ENCODE data around the gene CEBPE.

GRCh38 chr14:23137813-23138535, 18.9 kb upstream of the CEBPE start:
- TF ChIP-seq RFX5 (IDR thresholded peaks at IDR 0.05; ENCODE audit: low read length) (no peak), NRF1 (IDR thresholded peaks at IDR 0.05; ENCODE audit: low read depth, low read length) (no peak)
- TF ChIP-seq, protein P1, sequence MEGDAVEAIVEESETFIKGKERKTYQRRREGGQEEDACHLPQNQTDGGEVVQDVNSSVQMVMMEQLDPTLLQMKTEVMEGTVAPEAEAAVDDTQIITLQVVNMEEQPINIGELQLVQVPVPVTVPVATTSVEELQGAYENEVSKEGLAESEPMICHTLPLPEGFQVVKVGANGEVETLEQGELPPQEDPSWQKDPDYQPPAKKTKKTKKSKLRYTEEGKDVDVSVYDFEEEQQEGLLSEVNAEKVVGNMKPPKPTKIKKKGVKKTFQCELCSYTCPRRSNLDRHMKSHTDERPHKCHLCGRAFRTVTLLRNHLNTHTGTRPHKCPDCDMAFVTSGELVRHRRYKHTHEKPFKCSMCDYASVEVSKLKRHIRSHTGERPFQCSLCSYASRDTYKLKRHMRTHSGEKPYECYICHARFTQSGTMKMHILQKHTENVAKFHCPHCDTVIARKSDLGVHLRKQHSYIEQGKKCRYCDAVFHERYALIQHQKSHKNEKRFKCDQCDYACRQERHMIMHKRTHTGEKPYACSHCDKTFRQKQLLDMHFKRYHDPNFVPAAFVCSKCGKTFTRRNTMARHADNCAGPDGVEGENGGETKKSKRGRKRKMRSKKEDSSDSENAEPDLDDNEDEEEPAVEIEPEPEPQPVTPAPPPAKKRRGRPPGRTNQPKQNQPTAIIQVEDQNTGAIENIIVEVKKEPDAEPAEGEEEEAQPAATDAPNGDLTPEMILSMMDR (IDR thresholded peaks at IDR 0.05): no peak

All from SK-N-SH (cell line).